Measurements from ENCODE around the gene RAPGEF2.
"Not testable (repeated sequence)": the region's sequence is repeated elsewhere in the genome, so short reads cannot be mapped to it uniquely, and the experiment has no call there.

Gene RAPGEF2

DNA sequence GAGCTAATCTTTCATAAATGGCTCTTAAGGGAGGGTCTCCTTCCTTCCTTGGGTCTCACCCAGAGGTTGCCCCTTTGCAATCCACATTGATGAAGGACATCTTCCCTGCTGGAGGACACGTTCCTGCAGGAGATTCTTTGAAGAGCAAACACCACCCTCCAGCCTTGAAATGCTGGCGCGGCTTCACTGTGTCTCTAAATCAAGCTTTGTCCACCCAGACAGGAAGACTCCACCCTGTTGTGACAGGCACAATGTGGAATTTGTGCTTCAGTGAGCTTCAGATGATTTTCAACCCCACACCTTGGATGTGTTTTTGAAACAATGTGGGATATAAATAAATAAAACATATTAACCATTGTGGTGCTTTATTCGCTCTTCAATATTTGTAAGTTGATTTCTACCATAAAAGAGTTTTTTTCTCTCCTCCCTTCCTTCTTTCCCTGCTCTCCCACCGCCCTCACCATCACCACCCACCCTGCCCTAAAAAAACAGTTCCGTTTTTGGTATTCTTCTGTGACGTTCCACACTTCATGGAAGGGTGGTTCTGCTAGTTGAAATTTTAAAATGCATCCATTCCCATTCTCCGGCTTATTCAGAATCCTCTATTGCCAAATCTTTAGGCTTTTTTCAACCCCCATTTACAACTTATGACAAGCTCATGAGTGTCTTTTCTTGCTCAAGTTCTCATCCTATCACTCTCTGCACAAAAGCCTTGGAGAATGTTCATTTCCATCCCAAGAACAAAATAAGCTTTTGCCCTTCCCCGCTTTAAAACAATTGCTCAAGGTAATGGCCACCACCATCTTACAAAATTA, 264.3 kb downstream of the RAPGEF2 start:
- DNase-seq (ENCODE audit: low read depth): no peak

DNA sequence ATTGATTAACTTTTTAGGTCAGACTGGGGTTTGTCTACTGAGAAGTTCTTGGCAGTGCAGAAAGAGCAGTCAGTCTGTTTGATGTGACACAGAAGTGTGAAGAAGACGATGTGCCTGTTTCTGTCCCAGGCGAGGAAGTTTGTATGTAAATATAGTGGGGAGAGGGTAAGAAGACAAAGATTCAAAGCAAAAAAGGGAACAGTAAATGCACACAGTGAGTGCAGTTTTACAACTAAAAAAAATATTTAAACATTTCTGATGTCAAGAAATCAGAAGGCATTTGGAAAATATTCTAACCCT, 264.9 kb downstream of the RAPGEF2 start:
- no peak for DNase-seq (ENCODE audit: low read depth)

DNA sequence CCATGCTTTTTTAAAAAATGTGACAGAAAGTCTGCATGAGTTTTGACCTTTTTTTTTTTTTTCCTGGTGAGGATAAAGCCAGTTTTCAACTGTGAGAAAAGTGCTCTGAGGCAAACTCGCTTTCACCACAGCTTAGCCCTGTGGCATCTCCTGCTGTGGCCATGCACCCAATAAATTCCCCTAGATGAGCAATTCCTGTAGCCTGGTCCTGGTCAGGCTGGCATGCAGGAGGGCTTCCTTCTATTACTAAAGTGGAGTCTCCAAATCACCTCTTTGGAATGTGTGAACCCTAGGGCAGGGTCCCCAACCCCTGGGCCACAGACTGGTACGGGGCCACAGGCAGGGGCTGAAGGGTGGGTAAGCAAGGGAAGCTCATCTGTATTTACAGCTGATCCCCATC, 265.4 kb downstream of the RAPGEF2 start:
- no peak for DNase-seq (ENCODE audit: low read depth)

DNA sequence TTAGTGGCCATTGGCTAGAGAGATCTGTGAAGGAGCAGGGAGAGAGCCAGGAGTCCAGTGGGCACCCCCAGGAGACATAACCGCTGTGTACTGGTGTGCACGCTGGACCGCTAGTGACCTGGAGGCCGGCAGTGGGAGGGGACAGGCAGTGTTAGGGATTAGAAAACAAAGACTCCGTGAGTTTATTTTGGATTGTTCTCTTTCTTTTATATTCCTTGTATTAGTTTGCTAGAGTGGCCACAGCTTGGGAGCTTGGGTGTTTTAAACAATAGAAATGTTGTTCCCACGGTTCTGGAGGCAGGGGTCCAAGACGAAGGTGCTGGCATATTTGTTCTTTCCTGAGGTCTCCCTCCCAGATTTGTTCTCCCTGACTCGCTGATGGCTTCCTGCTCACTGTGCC, 266.4 kb downstream of the RAPGEF2 start:
- no peak for DNase-seq (ENCODE audit: low read depth)

DNA sequence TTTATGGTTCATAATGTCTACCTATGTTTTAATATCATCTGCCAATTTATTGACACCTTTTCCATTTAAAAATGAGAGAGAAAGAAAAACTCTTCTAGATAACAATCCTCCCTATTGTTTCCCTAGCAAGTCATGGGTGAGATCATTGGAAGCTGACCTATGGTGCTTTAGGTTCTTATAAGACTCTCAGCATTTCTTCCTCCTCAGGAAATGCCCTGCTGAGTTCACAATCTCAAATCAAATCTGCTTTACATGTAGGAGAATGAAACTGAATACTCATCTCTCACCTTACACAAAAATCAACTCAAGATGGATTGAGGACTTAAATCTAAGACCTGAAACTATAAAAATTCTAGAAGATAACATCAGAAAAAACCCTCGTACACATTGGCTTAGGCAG, 267.4 kb downstream of the RAPGEF2 start:
- no peak for DNase-seq (ENCODE audit: low read depth)

DNA sequence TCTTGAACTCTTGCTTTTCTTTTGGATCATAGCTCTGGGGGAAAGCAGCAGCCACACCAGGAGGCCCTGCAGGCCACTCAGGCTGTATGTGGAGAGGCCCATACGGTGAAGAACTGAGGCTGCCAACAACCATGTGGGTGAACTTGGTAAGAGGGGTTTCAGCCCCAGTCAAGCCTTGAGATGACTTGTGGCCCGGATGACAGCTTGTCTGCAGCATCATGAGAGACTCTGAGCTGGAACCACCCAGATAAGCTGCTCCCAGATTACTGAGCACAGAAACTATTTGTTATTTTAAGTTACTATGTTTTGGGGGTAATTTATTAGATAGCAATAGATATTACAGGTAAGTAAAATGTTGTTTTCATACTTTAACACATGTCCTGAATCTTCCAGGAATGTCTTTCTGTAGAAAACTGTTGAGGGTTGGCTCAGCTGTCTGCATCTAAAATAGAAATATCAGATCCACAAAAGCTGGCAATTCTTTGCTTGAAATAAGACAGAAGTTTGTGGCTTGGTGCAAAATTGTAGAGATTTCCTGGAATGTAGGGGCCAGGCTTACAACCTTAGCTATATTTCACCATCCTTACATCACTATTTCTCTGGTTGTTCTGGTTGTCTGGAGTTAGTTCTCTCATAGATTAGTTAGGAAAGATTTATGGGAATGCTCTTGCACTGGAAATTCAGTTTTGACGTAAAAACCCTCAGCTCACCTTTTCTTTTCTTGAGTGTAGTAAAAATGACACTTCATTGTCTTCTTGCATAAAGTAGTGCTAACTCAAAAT, 272.1 kb downstream of the RAPGEF2 start:
- DNase-seq (ENCODE audit: low read depth): no peak

DNA sequence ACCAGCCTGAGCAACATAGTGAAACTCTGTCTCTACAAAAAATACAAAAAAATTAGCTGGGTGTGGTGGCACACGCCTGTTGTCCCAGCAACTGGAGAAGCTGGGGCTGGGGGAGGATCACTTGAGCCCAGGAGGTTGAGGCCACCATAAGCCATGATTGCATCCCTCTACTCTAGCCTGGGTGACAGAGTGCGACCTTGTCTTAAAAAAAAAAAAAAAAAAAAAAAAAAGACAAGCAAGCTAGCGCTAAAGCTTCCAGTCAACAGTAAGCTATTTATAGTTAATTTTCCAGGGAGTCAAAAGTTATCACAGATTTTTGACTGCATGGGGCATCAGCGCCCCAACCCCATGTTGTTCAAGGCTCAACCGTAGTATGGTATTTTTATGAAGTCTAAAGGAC, 273.4 kb downstream of the RAPGEF2 start:
- no peak for DNase-seq (ENCODE audit: low read depth)

DNA sequence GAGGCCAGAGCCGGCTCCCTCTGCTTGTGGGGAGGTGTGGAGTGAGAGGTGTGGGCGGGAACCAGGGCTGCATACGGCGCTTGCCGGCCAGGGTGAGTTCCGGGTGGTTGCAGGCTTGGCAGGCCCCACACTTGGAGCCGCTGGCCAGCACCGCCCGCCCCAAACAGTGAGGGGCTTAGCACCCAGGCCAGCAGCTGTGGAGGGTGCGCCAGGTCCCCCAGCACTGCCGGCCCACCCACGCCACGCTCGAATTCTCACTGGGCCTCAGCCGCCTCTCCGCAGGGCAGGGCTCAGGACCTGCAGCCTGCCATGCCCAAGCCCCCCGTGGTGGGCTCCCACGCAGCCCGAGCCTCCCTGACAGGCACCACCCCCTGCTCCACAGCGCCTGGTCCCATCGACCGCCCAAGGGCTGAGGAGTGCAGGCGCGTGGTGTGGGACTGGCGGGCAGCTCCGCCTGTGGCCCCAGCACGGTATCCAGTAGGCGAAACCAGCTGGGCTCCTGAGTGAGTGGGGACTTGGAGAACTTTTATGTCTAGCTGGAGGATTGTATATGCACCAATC, 275.3 kb downstream of the RAPGEF2 start:
- DNase-seq (ENCODE audit: low read depth): no peak

DNA sequence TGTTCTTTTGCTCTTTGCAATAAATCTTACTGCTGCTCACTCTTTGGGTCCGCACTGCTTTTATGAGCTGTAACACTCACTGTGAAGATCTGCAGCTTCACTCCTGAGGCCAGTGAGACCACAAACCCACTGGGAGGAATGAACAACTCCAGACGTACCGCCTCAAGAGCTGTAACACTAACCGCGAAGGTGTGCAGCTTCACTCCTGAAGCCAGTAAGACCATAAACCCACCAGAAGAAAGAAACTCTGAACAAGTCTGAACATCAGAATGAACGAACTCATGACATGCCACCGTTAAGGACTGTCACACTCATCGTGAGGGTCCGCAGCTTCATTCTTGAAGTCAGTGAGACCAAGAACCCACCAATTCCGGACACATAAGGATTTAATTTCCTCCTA, 276.2 kb downstream of the RAPGEF2 start:
- not testable (repeated sequence) for DNase-seq (ENCODE audit: low read depth)

DNA sequence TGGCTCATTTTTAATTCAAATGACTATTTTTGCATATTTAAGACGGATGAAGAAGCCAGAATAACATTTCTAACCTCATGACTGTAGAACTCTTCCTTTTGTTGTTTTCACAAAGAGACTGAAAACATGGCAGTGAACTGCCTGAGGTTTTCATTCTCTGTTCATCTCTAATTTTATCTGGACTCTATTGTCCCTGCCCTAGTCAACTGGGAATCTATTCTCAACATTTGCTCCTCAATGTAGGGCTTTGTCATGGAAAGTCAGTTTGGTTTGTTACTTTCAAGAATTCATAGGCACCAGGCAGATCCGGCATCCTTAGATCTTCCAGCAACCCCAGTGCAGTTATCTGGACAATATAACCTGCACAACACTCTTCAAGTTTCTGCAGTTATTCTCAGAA, 277.0 kb downstream of the RAPGEF2 start:
- DNase-seq (ENCODE audit: low read depth): no peak

DNA sequence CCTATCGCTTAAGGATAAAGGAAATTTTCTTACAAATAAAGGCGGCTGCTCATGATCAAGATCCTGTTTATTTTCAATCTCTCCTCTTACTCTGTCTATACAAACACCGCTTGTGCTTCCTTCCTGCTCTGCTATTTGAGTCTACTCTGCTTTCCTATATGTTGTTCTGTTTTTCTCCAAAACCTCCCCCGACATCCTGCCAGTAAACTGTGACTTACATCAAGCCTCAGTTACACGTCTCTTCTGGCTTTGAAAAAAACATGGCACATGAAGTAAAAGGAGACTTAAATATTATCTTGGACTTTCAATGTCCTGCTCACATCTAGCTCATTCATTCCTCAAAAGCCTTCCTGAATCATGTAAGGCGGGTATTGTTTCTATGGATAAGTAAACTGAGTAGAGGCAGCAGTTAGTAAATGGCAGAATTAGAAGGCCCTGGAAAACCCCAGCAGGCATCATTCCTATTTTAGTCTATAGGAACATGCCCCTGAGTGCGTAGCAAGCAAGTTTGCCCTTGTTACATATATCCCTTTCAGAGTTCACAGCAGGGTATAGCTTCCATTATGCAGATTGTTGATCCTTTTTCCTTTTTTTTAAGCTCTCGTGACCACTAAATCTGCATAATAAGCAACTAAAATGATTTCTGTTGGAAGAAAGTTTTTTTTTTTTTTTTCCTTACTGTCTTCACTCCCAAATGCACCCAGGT, 280.1 kb downstream of the RAPGEF2 start:
- no peak for DNase-seq (ENCODE audit: low read depth)

DNA sequence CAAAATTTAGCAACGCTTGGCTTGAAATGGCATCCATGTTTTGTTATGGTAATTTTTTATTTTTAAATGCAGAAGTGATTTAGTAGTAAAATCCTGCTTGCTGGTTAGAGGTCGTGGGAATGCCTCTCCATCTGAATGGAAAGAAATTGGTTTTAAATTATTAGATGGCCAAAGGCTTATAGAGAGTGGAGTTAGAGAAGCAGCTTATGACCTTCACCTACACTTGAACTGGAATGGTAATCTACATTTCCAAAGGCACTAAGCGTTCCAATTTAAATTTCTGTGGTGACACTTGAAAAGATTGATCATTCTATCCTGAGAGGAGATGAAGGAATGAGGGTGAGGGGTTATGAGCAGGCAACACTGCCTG, 280.7 kb downstream of the RAPGEF2 start:
- DNase-seq (ENCODE audit: low read depth): no peak

DNA sequence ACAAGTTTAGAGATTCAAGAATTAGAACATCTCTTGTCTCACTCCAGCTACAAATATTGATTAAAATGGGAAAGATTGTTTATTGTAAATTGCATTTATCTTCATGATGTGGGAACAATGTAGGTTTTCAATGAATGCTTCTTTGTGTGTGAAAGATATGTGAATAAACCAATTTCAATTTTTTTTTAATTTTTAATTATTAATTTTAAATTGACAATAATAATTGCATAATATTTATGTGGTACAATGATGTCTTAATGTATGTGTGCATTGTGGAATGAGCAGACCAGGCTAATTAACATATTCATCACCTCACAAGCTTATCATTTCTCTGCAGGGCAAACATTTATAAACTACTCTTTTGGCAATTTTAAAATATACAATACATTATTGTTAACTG, 281.1 kb downstream of the RAPGEF2 start:
- DNase-seq (ENCODE audit: low read depth): no peak

DNA sequence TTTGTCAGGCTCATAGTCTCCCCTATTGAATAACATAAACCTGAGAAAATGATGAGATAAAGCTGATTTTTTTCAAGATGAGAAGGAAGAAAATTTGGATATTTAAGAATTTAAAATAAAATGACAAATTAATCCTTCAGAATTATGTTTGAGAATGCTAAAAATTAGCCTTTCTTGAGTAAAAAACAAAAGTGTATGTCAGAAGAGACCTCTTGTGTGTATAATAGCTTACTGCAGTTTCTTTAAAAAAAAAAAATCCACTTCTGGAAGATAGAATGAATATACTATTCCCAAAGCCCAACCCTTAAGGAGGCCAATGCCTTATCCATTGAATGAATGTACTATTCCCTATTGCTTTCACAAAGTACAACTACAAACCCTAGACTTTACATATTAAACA, 281.8 kb downstream of the RAPGEF2 start:
- DNase-seq (ENCODE audit: low read depth): no peak

DNA sequence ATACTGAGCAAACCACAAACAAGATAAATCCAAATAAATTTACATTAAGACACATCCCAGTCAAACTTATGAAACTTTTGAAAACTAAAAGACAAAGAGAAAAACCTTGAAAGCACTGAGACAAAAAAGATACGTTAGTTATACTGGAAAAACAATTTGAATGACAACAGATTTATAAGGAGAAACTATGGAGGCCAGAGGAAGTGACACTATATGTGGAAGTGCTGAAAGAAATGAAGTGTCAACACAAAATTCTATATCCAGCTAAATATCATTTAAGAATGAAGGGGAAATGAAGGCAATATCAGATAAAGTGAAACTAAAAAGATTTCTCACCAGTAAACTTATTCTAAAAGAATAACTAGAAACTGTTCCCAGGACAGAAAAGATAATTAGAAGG, 283.7 kb downstream of the RAPGEF2 start:
- DNase-seq (ENCODE audit: low read depth): no peak

DNA sequence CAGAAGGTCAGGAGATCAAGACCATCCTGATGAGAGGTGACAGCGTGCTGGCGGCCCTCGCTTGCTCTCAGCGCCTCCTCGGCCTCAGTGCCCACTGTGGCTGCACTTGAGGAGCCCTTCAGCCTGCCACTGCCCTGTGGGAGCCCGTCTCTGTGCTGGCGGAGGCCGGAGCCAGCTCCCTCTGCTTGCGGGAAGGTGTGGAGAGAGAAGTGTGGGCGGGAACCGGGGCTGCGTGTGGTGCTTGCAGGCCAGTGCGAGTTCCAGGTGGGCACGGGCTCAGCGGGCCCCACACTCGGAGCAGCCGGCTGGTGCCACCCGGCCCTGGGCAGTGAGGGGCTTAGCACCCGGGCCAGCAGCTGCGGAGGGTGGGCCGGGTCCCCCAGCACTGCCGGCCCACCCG, 286.9 kb downstream of the RAPGEF2 start:
- no peak for DNase-seq (ENCODE audit: low read depth)

DNA sequence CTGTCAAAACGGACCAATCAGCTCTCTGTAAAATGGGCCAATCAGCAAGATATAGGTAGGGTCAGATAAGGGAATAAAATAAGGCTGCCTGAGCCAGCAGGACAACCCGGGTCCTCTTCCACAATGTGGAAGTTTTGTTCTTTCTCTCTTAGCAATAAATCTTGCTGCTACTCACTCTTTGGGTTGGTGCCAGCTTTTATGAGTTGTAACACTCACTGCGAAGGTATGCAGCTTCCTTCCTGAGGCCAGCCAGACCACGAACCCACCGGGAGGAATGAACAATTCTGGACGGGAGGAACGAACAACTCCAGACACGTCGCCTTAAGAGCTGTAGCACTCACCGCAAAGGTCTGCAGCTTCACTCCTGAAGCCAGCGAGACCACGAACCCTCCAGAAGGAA, 287.8 kb downstream of the RAPGEF2 start:
- DNase-seq (ENCODE audit: low read depth): no peak

DNA sequence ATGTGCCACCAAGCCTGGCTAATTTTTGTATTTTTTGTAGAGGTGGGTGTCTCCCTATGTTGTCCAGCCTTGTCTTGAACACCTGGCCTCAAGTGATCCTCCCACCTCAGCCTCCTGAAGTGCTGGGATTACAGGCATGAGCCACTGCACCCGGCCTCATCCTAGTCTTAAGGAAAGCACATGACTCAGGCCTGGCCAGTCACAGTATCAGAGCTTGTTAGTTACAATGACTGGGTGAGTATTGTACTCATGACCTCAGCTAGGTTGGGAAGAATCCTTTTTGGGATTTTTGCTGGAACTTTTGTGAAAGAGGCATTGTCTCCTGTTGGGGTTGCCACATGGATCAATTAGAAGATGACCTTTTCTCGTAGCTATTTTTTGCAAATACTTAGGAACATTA, 292.8 kb downstream of the RAPGEF2 start:
- DNase-seq (ENCODE audit: low read depth): no peak

DNA sequence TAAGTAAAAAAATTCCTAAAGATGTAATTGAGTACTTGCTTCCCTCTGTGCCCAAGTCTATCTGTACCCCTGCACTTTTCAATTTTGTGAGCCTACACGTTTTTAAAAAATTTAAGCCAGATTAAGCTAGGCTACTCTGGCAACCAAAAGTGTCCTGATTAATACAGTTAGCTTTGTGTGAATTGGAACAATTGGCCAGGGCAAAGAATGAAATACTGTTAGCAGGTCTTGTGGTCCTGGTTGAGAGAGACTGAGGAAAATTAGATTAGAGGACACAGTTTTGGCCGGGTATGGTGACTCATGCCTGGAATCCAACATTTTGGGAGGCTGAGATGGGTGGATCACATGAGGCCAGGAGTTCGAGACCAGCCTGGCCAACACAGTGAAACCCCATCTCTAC, 293.3 kb downstream of the RAPGEF2 start:
- no peak for DNase-seq (ENCODE audit: low read depth)

DNA sequence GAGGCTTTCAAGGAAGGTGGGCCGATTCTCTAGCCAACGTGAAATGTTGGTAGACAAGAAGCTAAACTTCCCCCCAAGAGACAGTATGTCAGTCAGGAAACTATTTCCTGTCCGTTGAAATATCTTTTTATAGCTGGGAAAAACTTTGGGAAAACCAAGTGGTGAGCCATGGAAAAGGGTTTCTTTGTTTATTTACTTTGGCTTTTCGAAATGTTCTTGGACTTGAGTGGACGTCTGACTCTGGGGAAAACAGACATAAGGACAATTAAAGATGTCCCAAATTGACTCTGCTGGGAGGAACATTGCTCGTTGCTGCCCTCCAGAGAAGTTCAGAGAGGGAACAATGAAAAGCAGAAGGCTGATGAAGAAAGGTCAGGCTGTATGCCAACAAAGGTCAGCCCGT, 295.4 kb downstream of the RAPGEF2 start:
- no peak for DNase-seq (ENCODE audit: low read depth)

DNA sequence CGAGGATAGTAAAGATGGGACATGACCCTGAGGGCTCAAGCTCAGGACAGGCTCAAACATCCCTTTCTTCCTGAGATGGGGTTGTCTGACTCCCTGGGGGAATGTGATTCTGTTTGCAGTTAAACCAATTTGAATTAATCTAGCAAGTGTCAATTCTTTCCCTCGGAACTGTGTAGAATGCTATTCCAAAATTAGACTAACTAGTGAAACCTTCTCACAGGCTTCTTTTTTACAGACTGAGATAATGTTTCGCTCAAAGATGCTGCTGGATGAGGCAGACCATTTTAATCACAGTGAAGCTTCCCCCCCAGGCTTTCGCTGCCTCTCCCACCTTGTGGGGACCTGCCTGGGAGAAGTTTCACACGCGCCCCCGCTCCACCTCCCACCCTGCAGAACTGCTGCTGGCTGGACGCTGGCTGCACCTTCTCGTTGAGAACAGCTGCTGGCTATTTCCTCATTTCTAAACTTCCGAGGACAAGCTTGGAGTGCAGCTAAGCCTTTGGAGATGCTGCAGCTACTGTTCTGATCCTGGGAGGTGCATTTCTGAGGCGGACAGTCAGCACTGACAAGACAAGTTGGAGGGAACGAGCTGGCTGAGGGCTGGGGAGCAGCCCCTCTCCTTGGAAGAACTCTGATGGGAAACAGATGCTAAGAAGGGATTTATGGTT, 297.8 kb downstream of the RAPGEF2 start:
- DNase-seq (ENCODE audit: low read depth): no peak

DNA sequence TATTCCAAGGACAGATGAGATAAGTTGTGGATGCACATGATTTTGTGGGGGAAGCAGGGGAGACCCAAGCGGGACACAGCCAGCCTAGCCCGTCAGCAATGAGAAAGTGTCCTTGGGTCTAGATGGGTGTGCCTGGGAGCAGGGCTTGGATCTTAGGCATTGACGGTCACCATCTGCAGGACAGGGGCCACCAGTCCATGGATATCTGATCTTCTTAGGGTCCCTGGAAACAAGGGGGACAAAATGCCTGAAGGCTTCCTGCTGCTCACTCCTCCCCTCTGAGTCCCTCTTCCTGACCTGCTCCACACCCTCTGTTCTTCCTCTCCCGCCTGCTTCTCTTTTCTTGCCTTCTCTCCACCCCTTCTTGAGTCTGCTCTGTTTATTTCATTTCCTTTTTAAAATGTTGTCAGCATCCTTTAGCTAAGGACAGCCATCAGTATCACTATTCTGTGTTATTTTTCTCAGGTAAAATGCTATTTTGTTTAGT, 298.4 kb downstream of the RAPGEF2 start:
- no peak for DNase-seq (ENCODE audit: low read depth)

Measured in activated T-cell treated with anti-CD3 and anti-CD28 coated beads for 24 hours (primary cell).